Erythroblast (primary cell): Measurements from ENCODE around the gene CPLX1.
"Not testable (repeated sequence)": the region's sequence is repeated elsewhere in the genome, so short reads cannot be mapped to it uniquely, and the experiment has no call there.

Experiments used
- DNase-seq, 2 experiments: peaks; one replicate each; lab custom pipeline; 2025; lab: John Stamatoyannopoulos, UW
- GATA1 ChIP-seq: IDR thresholded peaks from 2 replicates; pipeline ENCODE4 v1.6.1; 2011; ENCODE audit warnings: low read depth, mild to moderate bottlenecking, control low read depth, low read length, moderate library complexity
- POLR2A ChIP-seq: IDR thresholded peaks from 2 replicates; pipeline ENCODE4 v1.6.1; 2011; ENCODE audit warnings: mild to moderate bottlenecking, low read length

The CPLX1 gene

DNA sequence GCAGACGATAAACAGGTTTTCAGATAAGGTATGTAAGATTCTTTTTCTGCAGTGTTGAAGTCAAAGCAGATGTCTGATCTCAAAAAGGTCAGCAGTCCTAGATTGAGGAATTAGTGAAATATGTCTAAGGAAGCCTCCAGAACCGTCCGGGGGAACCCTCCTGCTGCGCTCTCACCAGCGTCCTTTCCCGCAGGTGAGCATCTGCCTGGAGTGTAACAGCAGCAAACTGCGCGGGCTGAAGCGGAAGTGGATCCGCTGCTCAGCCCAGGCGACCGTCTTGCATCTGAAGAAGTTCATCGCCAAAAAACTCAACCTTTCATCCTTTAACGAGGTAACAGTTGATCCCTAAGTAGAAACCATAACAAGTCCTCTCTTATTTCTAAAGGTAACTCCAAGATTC, 64.8 kb downstream of the CPLX1 start:
- TF ChIP-seq GATA1 (no peak), POLR2A (no peak)
- no peak for DNase-seq

DNA sequence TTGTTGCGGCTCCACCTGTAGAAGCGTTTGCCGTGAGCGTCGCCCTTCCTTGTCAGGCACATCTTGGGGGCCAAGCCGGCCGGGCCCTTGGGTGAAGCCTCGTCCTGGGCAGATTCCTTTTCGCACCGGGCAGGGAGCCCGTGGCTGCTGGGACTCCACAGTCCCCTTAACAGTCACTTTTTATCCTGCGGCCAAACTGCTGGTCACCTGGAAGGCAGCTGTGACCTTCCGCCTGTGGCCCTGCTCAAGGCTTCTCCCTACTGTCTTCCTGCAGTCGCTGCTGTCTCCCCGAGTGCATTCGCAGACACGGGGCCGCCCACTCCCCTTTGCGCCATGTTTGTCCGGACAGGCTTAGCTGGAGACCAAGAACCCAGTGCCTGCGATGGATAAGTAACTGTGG, 65.3 kb downstream of the CPLX1 start:
- no peak for DNase-seq
- no peak for TF ChIP-seq GATA1
- no peak for TF ChIP-seq POLR2A

DNA sequence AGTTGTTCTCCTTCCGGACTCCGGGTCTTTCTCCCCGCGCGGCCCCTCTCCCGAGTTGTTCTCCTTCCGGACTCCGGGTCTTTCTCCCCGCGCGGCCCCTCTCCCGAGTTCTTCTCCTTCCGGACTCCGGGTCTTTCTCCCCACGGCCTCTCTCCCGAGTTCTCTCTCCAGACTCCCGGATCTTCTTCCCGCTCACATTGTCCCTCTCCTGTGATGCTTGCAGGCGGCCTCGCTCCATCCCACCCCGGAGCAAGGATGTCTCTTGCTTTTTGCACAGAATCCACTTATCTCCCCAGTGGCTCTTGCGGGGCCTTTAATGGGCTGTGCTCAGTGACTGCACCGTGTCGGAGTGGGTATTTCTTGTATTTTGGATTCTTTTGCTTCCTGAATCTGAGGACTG, 66.1 kb downstream of the CPLX1 start:
- not testable (repeated sequence) for DNase-seq

DNA sequence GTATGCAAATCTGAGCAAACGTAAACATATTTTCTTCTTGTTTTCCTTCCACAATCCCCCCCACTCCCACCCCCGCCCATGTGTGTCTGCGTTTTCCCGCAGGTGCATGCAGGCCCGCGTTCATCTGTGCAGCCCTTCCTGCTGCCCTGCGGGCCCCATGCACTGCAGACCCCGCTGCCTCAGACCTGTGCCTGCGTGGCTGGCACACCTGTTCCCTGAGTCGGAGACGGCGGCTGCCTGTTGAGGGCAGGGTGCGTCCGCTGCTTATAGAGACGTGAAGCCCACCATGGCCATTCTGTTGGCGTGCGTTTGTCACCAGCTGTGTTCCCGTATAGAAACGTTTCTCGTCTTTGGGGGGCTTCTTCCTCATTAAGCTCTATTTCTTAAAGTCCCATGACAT, 68.8 kb downstream of the CPLX1 start:
- TF ChIP-seq GATA1 = no peak
- no peak for TF ChIP-seq POLR2A
- no peak for DNase-seq

DNA sequence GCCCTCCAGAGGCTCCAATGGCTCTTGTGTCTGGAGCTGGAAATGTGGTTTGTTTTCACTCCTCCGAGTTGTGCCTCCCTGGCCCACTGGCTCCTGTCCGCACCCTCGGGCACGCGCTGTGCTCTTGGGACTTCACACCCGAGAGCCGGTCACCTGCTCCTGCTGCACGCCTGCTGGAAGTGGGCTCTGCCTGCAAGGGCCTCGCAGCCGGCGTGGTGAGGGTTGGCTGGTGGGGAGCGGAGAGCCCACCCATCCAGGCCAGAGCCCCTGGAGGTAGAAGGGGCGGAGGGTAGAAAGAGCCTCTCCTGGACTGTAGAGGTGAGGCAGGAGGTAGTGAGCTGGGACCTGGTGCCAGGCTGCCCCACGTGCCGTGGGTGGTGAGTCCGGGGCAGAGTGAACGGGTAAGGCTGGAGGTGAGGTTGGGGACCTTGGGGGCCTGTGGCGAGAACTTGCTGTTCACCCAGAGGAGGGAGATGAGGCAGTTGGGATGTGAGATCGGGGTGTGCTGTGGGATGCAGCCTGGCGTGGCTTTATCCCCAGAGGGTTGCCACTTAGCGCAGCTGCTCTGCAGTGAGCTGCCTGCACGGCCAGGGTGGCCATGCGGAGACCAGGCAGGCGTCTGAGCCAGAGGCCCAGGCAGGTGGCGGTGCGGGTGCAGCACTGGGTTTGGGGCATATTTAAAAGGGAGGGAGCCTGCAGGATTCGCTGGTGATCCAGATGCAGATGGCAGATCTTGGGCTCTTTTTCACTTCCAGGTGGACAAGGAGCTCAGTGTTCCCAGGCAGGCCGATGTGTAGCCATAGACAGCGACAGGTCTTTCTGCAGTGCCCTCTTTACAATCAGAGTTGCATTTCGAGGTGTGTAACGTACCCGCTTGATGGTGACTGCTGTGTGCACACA, 71.5 kb downstream of the CPLX1 start:
- no peak for TF ChIP-seq POLR2A
- TF ChIP-seq GATA1 = no peak

DNA sequence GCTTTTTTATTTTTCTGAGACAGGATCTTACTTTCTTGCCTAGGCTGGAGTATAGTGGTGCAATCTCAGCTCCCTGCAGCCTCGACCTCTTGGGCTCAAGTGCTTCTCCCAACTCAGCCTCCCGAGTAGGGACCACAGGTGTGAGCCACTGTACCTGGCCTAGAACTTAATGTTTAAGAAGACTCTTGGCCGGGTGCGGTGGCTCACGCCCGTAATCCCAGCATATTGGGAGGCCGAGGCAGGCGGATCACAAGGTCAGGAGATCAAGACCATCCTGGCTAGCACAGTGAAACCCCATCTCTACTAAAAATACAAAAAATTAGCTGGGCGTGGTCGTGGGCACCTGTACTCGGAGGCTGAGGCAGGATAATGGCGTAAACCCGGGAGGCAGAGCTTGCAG, 72.7 kb downstream of the CPLX1 start:
- not testable (repeated sequence) for DNase-seq

More for the DNA sequence above, 71.5 kb downstream of the CPLX1 start:
- DNase-seq = no peak

DNA sequence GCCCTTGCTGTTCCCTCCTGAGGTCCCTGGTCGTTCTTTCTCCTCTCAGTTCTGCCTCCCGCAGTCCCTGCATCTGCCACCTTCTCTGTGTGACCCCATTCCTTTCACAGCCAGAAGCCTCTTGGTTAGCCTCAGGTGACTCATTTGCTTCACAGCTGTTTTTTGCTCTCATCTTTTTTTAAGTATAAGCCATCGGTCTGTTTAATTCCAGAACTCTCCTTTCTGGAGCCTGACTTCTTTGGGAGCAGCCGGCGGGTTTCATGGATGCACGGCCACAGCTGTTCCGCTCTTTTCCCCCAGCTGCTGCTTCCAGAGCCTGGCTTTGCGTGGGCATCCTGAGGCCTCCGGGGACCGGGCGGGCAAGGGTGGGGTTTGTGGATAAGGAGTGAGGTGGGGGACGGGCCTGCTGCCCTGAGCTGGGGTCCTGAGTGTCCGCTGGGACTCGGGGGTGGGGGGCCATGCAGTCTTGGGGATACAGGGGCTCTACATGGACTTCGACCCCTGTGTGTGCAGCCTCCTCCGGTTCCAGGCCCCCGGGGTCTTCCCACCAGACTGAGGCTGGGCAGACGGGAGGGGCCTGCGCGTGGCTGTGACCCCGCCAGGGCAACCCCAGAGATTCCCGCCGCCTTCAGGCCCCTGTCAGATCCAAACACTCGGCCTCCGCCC, 73.6 kb downstream of the CPLX1 start:
- TF ChIP-seq POLR2A (no peak), GATA1 (no peak)
- DNase-seq = no peak

DNA sequence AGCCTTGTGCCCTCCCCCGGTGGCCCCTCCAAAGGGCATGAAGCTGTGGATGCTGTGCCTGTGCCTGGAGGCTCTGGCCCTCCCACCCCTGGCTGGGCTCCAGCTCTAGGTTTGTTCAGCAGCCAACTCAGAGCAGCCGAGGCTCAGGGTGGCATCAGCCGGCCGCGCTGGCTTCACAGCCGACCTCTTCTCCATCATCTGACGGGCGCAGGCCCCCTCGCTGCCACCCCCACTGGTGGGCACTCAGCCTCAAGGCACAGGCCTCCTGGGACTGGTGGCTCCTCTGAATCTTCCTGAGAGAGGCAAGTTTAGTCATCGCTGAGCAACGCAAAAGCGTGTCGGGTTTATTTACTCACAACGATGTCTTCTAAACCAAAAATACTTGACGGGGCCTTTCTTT, 74.3 kb downstream of the CPLX1 start:
- DNase-seq = no peak
- TF ChIP-seq POLR2A (no peak), GATA1 (no peak)

DNA sequence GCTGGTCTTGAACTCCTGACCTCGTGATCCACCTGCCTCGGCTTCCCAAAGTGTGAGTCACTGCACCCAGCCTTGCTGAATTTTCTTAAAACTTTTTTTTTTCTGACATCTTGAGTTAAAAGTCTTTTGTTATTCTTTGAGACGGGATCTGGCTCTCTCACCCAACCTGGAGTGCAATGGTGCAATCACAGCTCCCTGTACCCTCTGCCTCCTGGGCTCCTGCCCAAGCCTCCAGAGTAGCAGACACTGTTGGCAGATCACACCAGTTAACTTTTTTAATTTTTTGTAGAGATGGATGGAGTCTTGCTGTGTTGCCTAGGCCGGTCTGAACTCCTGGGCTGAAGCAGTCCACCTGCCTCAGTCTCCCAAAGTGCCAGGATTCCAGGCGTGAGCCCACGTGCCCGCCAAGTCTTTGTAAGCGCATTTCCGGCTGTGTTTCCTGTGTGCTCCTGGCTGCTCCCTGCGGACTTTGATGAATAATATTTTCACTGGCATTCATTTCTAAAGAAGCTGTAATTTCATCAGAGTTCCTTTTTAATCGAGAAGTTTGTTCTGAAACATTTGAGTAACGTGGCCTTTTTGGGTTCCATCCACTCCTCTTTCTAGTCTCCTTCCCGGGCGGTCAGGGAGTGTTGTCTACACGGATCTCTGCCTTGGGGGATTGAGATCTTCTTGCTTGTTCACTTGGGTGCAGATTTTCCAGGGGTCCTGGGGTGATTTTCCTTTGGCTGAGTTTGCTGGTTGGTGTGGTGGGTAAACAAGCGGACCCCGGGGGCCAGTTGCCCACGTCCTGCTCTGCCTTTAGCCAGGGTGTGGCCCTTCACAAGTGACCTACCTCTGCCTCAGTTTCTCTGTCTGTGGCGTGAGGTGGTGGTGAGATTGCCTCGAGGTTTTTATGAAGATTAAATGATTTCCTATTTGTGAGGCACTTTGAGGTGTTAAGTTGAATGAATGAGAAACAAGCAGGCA, 75.9 kb downstream of the CPLX1 start:
- no peak for TF ChIP-seq POLR2A
- TF ChIP-seq GATA1 = no peak
- DNase-seq = no peak

DNA sequence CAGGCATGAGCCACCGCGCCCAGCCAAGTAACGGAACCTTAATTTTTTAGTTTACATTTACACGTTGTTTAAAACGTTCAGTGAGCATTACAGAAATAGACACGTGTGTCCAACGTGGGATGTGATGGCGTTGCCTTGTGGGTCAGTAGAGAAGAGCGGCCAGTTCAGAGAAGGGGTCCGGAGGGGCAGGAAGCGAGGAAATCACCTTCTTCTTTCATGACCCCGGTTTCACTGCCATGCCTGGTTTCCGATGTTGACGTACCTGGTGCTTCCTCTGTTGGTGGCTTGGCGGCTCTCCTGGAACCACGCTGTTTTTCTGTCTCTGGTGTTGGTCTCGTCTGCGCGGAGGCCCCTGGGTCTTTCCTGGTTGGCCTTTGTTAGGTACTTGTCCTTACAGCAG, 77.5 kb downstream of the CPLX1 start:
- no peak for TF ChIP-seq GATA1
- TF ChIP-seq POLR2A = no peak
- DNase-seq = no peak

DNA sequence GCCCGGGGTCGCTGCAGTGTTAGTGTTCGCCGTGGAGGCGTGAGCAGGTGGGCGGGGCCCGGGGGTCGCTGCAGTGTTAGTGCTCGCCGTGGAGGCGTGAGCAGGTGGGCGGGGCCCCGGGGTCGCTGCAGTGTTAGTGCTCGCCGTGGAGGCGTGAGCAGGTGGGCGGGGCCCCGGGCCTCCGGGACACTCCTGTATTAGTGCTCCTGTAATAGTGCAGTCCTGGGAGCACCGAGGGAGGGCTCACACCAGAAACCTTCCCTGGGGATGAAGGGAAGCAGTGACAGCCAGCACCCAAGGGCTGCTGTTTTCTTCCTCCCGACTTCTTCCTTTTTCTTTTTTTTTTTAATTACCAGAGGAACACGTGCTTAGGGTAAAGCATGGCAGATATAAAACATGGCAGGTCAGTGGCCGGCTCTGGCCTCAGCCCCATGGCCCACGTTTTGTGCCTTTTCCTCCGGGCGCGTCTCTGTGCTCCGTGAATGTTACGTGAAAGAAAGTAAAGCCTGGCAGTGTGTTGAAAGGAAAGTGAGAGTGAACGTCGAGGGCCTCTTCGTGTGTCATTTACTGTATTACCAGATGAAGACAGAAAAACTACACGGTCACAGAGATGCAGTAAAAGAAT, 78.3 kb downstream of the CPLX1 start:
- no peak for DNase-seq
- TF ChIP-seq POLR2A = no peak
- no peak for TF ChIP-seq GATA1

DNA sequence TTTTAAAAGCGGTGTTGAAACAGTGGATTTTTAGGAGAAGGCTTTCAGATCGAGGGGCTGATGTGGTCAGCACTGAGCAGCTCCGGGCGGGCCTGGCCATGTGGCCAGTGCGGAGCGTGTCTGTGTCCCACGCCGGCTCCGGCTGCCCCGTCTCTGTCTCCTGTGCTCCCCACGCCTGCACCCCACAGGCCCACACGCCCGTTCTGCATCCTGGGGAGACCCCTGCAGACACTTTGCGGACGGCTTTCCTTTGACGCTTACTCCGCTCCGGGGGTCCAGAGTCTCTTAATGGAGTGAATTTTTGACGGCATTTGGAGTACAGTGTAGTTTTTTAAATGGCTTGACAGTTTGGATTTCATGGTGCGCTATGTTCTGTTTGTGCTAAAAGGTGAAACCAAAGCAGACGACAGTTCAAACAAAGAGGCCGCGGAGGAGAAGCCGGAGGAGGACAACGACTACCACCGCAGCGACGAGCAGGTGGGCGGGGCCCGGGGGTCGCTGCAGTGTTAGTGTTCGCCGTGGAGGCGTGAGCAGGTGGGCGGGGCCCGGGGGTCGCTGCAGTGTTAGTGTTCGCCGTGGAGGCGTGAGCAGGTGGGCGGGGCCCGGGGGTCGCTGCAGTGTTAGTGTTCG, 81.6 kb downstream of the CPLX1 start:
- TF ChIP-seq POLR2A (no peak), GATA1 (no peak)
- no peak for DNase-seq

DNA sequence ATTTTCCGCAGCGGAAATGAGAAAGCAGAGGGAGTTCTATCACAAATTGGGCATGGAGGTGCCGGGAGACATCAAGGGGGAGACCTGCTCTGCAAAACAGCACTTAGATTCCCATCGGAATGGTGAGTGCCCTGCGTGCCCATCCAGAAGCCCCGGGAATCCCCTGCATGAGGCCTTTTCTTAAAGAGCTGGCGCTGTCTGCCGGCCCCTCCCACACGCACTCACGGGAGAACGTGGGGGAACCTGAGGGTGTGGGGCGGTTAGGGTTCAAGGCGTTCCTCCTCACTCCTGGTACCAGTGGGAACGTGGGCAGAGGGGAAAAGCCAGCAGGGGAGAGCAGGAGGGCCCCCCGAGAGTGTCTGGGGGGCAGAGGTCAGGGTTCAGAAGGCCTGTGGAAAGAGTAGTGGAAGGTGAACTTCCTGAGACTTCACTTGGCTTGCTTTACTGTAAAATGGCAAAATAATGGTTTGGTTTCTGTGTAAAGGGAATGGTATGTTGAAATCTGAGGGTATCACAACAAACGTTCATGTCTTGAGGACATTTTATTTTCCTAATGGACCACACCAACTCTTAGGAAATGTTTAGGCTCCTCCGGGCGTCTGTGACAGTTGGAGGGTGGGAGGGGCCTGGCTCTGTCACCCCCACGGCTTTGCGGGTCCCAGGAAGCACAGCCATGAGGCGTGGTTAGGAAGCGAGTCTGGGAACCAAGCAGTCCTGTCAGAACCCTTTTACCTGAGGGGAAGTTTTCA, 82.3 kb downstream of the CPLX1 start:
- TF ChIP-seq GATA1 (no peak), POLR2A (no peak)

More for the DNA sequence above, 82.3 kb downstream of the CPLX1 start:
- DNase-seq = no peak
